Stomach (tissue), 4 donors: Measurements from ENCODE around the gene OPCML.

Experiments used
- CTCF ChIP-seq, 7 experiments: fragments of 450-650 bp in 4 of 7; fragments of 200-600 bp in 3 of 7; sonication (generic) in 3 of 7; IDR thresholded peaks; one replicate each; pipeline ENCODE4 v1.5.1; 2016 to 2019; ENCODE audit warnings: antibody characterized with exemption in 7 of 7, control low read depth in 2 of 7, mild to moderate bottlenecking in 1 of 7
- POLR2A ChIP-seq, 4 donors: fragments of 450-650 bp; IDR thresholded peaks; one replicate each; pipeline ENCODE4 v1.6.1; 2016; ENCODE audit warnings: antibody characterized with exemption in 4 of 4, control low read depth in 2 of 4, mild to moderate bottlenecking in 1 of 4, moderate library complexity in 1 of 4
- POLR2AphosphoS5 ChIP-seq, 3 donors: sonication (generic); formaldehyde crosslinking; IDR thresholded peaks; one replicate each; pipeline ENCODE4 v1.6.1; 2016; ENCODE audit warnings: antibody characterized with exemption in 3 of 3

- no peak for TF ChIP-seq POLR2A (IDR thresholded peaks at IDR 0.05)
- no peak for TF ChIP-seq CTCF (IDR thresholded peaks at IDR 0.05)
- TF ChIP-seq POLR2AphosphoS5 (IDR thresholded peaks at IDR 0.05): no peak
Measured at GRCh38 chr11:133235381-133235780, 296.9 kb downstream of the OPCML start.
